GM23338 (cell line): ENCODE data around the gene COL21A1. TPM values are rescaled to one million over a fixed set of nuclear protein-coding genes. Genes with fewer than 3 reads are reported as not detected.

Experiments
- ATAC-seq: fragments of 200-7000 bp; cut with Tn5 transposase; 3 replicates; pipeline ENCODE4 v1.9.1; 2020
- DNase-seq: peaks from one replicate; pipeline ENCODE4 v3.0.0-alpha.2; 2015; ENCODE audit warnings: low spot score
- H2AFZ ChIP-seq: fragments of 200-600 bp; sonication (generic); 2 replicates; pipeline ENCODE4 v1.8.0; 2016; ENCODE audit warnings: antibody characterized with exemption, mild to moderate bottlenecking, moderate library complexity
- H3F3A ChIP-seq: fragments of 200-600 bp; sonication (generic); replicated peaks from 2 replicates; pipeline ENCODE4 v1.8.0; 2017; ENCODE audit warnings: antibody characterized with exemption, mixed run types, low read depth
- H3K27ac ChIP-seq: fragments of 200-600 bp; sonication (generic); 2 replicates; pipeline ENCODE4 v1.6.1; 2016; ENCODE audit warnings: low read depth
- H3K27me3 ChIP-seq: fragments of 200-600 bp; sonication (generic); 2 replicates; pipeline ENCODE4 v1.8.0; 2016; ENCODE audit warnings: mild to moderate bottlenecking, mixed run types, moderate library complexity; ENCODE audit not compliant: insufficient read depth
- H3K36me3 ChIP-seq: fragments of 200-600 bp; sonication (generic); 2 replicates; pipeline ENCODE4 v1.8.0; 2016; ENCODE audit warnings: mild to moderate bottlenecking; ENCODE audit not compliant: insufficient read depth
- H3K4me1 ChIP-seq: fragments of 200-600 bp; sonication (generic); 2 replicates; pipeline ENCODE4 v1.8.0; 2016; ENCODE audit warnings: mild to moderate bottlenecking, moderate library complexity; ENCODE audit not compliant: insufficient read depth
- H3K4me2 ChIP-seq: fragments of 200-600 bp; sonication (generic); 2 replicates; pipeline ENCODE4 v1.7.1; 2017; ENCODE audit warnings: mixed run types
- H3K4me3 ChIP-seq: fragments of 200-600 bp; sonication (generic); 2 replicates; pipeline ENCODE4 v1.6.1; 2016; ENCODE audit warnings: mixed run types
- H3K79me2 ChIP-seq: fragments of 200-600 bp; sonication (generic); replicated peaks from 2 replicates; pipeline ENCODE4 v1.8.0; 2017; ENCODE audit warnings: mild to moderate bottlenecking; ENCODE audit not compliant: insufficient read depth
- H3K9me2 ChIP-seq: fragments of 200-600 bp; sonication (generic); 2 replicates; pipeline ENCODE4 v1.8.0; 2017; ENCODE audit not compliant: insufficient read depth
- H4K20me1 ChIP-seq: fragments of 200-600 bp; sonication (generic); replicated peaks from 2 replicates; pipeline ENCODE4 v1.8.0; 2017; ENCODE audit warnings: mild to moderate bottlenecking; ENCODE audit not compliant: insufficient read depth
- H3K27ac Mint-ChIP-seq: 2 replicates; pipeline ENCODE4 v1.8.0; 2020; ENCODE audit warnings: inconsistent platforms, mild to moderate bottlenecking, moderate library complexity, mixed read lengths
- H3K27me3 Mint-ChIP-seq: 3 replicates; pipeline ENCODE4 v1.8.0; 2022; ENCODE audit warnings: low read depth, mild to moderate bottlenecking, moderate library complexity, mixed read lengths, inconsistent platforms; ENCODE audit not compliant: insufficient read depth, poor library complexity
- H3K36me3 Mint-ChIP-seq: 3 replicates; pipeline ENCODE4 v1.8.0; 2021; ENCODE audit warnings: low read depth, mild to moderate bottlenecking, inconsistent platforms, moderate library complexity, mixed read lengths
- H3K4me1 Mint-ChIP-seq: 3 replicates; pipeline ENCODE4 v1.8.0; 2020; ENCODE audit warnings: mild to moderate bottlenecking, inconsistent platforms, mixed read lengths
- H3K4me3 Mint-ChIP-seq: 3 replicates; pipeline ENCODE4 v1.8.0; 2021; ENCODE audit warnings: moderate library complexity, mild to moderate bottlenecking, inconsistent platforms, mixed read lengths
- H3K9me3 Mint-ChIP-seq: 3 replicates; pipeline ENCODE4 v1.8.0; 2020; ENCODE audit warnings: moderate library complexity, mild to moderate bottlenecking, inconsistent platforms, mixed read lengths
- CREB1 ChIP-seq: fragments of 250-450 bp; sonication (Bioruptor Pico); IDR thresholded peaks from 2 replicates; pipeline ENCODE4 v1.5.0; 2020; ENCODE audit warnings: low read depth, mild to moderate bottlenecking, moderate library complexity
- ETS1 ChIP-seq: IDR thresholded peaks from 2 replicates; pipeline ENCODE4 v1.6.1; 2016; ENCODE audit warnings: antibody characterized with exemption
- EZH2phosphoT487 ChIP-seq: fragments of 200-600 bp; sonication (generic); IDR thresholded peaks from one replicate; pipeline ENCODE4 v1.8.1; 2018; ENCODE audit warnings: antibody characterized with exemption; ENCODE audit not compliant: unreplicated experiment
- JUNB ChIP-seq: IDR thresholded peaks from one replicate; pipeline ENCODE4 v1.6.1; 2016; ENCODE audit warnings: antibody characterized with exemption; ENCODE audit not compliant: unreplicated experiment
- NANOG ChIP-seq: IDR thresholded peaks from 2 replicates; pipeline ENCODE4 v1.6.1; 2016; ENCODE audit warnings: antibody characterized with exemption, borderline replicate concordance
- POLR2AphosphoS5 ChIP-seq: IDR thresholded peaks from 2 replicates; pipeline ENCODE4 v1.6.1; 2016; ENCODE audit warnings: antibody characterized with exemption, low read depth
- STAT1 ChIP-seq: IDR thresholded peaks from one replicate; pipeline ENCODE4 v1.6.1; 2016; ENCODE audit warnings: antibody characterized with exemption; ENCODE audit not compliant: unreplicated experiment
- ZNF114 ChIP-seq: fragments of 250-450 bp; sonication (Bioruptor Pico); IDR thresholded peaks from 2 replicates; pipeline ENCODE4 v1.5.0; 2020; ENCODE audit warnings: mild to moderate bottlenecking, moderate library complexity
- ZNF331 ChIP-seq: fragments of 250-450 bp; sonication (Bioruptor Pico); IDR thresholded peaks from 2 replicates; pipeline ENCODE4 v1.5.0; 2020; ENCODE audit warnings: low read depth, mild to moderate bottlenecking, moderate library complexity
- ZNF462 ChIP-seq: fragments of 250-450 bp; sonication (Bioruptor Pico); IDR thresholded peaks from 2 replicates; pipeline ENCODE4 v1.5.0; 2020; ENCODE audit warnings: mild to moderate bottlenecking, moderate library complexity
- polyA plus RNA-seq: library from polyadenylated mRNA; unstranded; fragments of >200 nt; fragmentation: Nextera tagmentation; extraction: Ambion mirVana; gene quantifications from 2 replicates; pipeline ENCODE4 v1.2.1, GENCODE V29; 2016
- total RNA-seq: library from RNA; depleted of rRNA; stranded (reverse); fragments of >200 nt; shearing (Covaris generic); gene quantifications from 2 replicates; pipeline ENCODE4 v1.2.3, GENCODE V29; 2014
- TF ChIP-seq, protein P1 (sequence below): IDR thresholded peaks from one replicate; pipeline ENCODE4 v1.6.1; 2018; ENCODE audit warnings: antibody characterized with exemption; ENCODE audit not compliant: unreplicated experiment
- TF ChIP-seq, protein P2 (sequence below), 2 experiments: fragments of 200-600 bp in 1 of 2; sonication (generic) in 1 of 2; conservative IDR thresholded peaks; 2 replicates each; pipeline versions ENCODE4 v1.5.1 to v1.6.1; 2016 to 2017; ENCODE audit warnings: antibody characterized with exemption in 2 of 2, low read depth in 2 of 2, mild to moderate bottlenecking in 2 of 2, moderate library complexity in 1 of 2

Gene COL21A1
- total and polyA plus RNA-seq, 2 experiments from 2014 or later: 5.0 to 6.2 TPM

GRCh38 chr6:56176741-56177140, 70.6 kb downstream of the COL21A1 start (continued):
- TF ChIP-seq JUNB (no peak), CREB1 (no peak), ETS1 (no peak), POLR2AphosphoS5 (no peak)
- TF ChIP-seq, protein P1, sequence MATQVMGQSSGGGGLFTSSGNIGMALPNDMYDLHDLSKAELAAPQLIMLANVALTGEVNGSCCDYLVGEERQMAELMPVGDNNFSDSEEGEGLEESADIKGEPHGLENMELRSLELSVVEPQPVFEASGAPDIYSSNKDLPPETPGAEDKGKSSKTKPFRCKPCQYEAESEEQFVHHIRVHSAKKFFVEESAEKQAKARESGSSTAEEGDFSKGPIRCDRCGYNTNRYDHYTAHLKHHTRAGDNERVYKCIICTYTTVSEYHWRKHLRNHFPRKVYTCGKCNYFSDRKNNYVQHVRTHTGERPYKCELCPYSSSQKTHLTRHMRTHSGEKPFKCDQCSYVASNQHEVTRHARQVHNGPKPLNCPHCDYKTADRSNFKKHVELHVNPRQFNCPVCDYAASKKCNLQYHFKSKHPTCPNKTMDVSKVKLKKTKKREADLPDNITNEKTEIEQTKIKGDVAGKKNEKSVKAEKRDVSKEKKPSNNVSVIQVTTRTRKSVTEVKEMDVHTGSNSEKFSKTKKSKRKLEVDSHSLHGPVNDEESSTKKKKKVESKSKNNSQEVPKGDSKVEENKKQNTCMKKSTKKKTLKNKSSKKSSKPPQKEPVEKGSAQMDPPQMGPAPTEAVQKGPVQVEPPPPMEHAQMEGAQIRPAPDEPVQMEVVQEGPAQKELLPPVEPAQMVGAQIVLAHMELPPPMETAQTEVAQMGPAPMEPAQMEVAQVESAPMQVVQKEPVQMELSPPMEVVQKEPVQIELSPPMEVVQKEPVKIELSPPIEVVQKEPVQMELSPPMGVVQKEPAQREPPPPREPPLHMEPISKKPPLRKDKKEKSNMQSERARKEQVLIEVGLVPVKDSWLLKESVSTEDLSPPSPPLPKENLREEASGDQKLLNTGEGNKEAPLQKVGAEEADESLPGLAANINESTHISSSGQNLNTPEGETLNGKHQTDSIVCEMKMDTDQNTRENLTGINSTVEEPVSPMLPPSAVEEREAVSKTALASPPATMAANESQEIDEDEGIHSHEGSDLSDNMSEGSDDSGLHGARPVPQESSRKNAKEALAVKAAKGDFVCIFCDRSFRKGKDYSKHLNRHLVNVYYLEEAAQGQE: no peak

DNA sequence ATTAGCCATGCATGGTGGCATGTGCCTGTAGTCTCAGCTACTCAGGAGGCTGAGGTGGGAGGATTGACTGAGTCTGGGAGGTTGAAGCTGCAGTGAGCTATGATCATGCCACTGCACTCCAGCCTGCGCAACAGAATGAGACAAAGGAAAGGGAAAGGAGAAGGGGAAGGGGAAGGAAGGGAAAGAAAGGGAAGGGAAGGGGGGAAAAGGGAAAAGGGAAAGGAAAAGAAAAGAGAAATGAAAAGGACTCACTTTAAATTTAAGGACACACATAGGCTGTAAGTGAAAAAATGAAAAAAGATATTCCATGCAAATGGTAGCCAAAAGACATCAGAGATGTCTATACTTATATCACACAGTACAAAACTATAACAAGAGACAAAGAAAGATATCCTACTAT, 74.2 kb downstream of the COL21A1 start:
- no peak overlapping the region for H3K4me3 Mint-ChIP-seq
- Histone ChIP-seq H4K20me1 (no peaks in the 10 kb centered on the region), H3K27me3 (no peaks in the 10 kb centered on the region), H3K36me3 (peaks cover 19% of the 10 kb centered on the region), H3F3A (no peaks in the 10 kb centered on the region), H3K4me1 (no peaks in the 10 kb centered on the region), H3K4me2 (no peak overlapping the region), H3K79me2 (no peaks in the 10 kb centered on the region), H2AFZ (no peak overlapping the region), H3K9me2 (0 out of 2 replicates have a peak, but pooled peaks cover 3% of the 10 kb centered on the region), H3K4me3 (no peak overlapping the region), H3K27ac (no peak overlapping the region)
- H3K9me3 Mint-ChIP-seq: peaks cover 44% of the 10 kb centered on the region
- peaks cover 33% of the 10 kb centered on the region; the same call in 2 of the 3 replicates for H3K36me3 Mint-ChIP-seq
- H3K27ac Mint-ChIP-seq: no peak overlapping the region
- no peak for ATAC-seq
- no peak for DNase-seq
- no peaks in the 10 kb centered on the region for H3K4me1 Mint-ChIP-seq
- no peaks in the 10 kb centered on the region for H3K27me3 Mint-ChIP-seq
- TF ChIP-seq CREB1 (no peak), EZH2phosphoT487 (no peak), ZNF114 (no peak), NANOG (no peak), ZNF331 (no peak), JUNB (no peak), STAT1 (no peak), ZNF462 (CRISPR knock-in tag) (no peak), ETS1 (no peak)
- TF ChIP-seq, protein P2, sequence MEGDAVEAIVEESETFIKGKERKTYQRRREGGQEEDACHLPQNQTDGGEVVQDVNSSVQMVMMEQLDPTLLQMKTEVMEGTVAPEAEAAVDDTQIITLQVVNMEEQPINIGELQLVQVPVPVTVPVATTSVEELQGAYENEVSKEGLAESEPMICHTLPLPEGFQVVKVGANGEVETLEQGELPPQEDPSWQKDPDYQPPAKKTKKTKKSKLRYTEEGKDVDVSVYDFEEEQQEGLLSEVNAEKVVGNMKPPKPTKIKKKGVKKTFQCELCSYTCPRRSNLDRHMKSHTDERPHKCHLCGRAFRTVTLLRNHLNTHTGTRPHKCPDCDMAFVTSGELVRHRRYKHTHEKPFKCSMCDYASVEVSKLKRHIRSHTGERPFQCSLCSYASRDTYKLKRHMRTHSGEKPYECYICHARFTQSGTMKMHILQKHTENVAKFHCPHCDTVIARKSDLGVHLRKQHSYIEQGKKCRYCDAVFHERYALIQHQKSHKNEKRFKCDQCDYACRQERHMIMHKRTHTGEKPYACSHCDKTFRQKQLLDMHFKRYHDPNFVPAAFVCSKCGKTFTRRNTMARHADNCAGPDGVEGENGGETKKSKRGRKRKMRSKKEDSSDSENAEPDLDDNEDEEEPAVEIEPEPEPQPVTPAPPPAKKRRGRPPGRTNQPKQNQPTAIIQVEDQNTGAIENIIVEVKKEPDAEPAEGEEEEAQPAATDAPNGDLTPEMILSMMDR (conservative IDR thresholded peaks at IDR 0.05; ENCODE audit: low read depth in 2 of 2): no peak
